ENCODE results near the gene LRRC8E. TPM values are rescaled to one million over a fixed set of nuclear protein-coding genes. Genes with fewer than 3 reads are reported as not detected.
A peak's percentile ranks its signal among the peaks of the same experiment; 100 is the strongest.

Gene LRRC8E
- polyA plus RNA-seq, 4 donors, result 0.27 to 0.71 (median 0.60) TPM

- peaks cover 2 to 48% (median 8%) of the 10 kb centered on the region in 3 donors for H3K4me1 ChIP-seq (ENCODE audit: control insufficient read depth in 3 of 3, insufficient read depth in 2 of 3, low read depth in 1 of 3, low read length in 2 of 3)
- 25 to 36% (median 34%) methylated on average over 41 to 42 of the region's 42 CpGs for WGBS, 3 donors
- DNase-seq, result peak; percentile 55 to 62
- H3K36me3 ChIP-seq (ENCODE audit: control insufficient read depth in 3 of 3, insufficient read depth in 2 of 3, low read depth in 1 of 3, low read length in 3 of 3), result peaks cover 4 to 24% (median 8%) of the 10 kb centered on the region in 3 donors
- peak overlapping the region in 2 of 3 donors; percentile 93 to 96 for H3K27ac ChIP-seq (ENCODE audit: low read depth in 1 of 3, low read length in 2 of 3)
- no peaks in the 10 kb centered on the region for H3K9me3 ChIP-seq (ENCODE audit: control insufficient read depth in 2 of 2, insufficient read depth in 1 of 2, low read depth in 1 of 2, low read length in 1 of 2)
- H3K27me3 ChIP-seq (ENCODE audit: control insufficient read depth in 3 of 3, insufficient read depth in 3 of 3, low read length in 3 of 3), result peaks cover 0 to 50% (median 20%) of the 10 kb centered on the region in 3 donors
- no peak for FAIRE-seq
- H3K4me3 ChIP-seq (ENCODE audit: low read depth in 1 of 3, low read length in 3 of 3), result peak overlapping the region in 2 of 3 donors; percentile 67 to 77
Observed at GRCh38 chr19:7918615-7919421, 30.5 kb downstream of the LRRC8E start.

- Histone ChIP-seq H3K4me3 (ENCODE audit: low read depth in 1 of 3, low read length in 3 of 3) (peak within 1 kb of the TSS; percentile 51 to 77 (median 67)), H3K27me3 (ENCODE audit: control insufficient read depth in 3 of 3, insufficient read depth in 3 of 3, low read length in 3 of 3) (peaks cover 0 to 44% (median 20%) of the 10 kb centered on the region in 3 donors), H3K9me3 (ENCODE audit: control insufficient read depth in 2 of 2, insufficient read depth in 1 of 2, low read depth in 1 of 2, low read length in 1 of 2) (no peaks in the 10 kb centered on the region), H3K4me1 (ENCODE audit: control insufficient read depth in 3 of 3, insufficient read depth in 2 of 3, low read depth in 1 of 3, low read length in 2 of 3) (peaks cover 2 to 50% (median 8%) of the 10 kb centered on the region in 3 donors), H3K27ac (ENCODE audit: low read depth in 1 of 3, low read length in 2 of 3) (peak within 1 kb of the TSS; percentile 78 to 96 (median 93)), H3K36me3 (ENCODE audit: control insufficient read depth in 3 of 3, insufficient read depth in 2 of 3, low read depth in 1 of 3, low read length in 3 of 3) (peaks cover 4 to 26% (median 8%) of the 10 kb centered on the region in 3 donors)
- WGBS, 3 donors, result 2 to 6% (median 5%) methylated on average over 52 to 62 of the region's 62 CpGs
- DNase-seq (peak; percentile 93 to 99), FAIRE-seq (no peak)
Observed at GRCh38 chr19:7919610-7920518, 31.6 kb downstream of the LRRC8E start, which contains the start of gene SNAPC2. Gene SNAPC2, plus strand, starts transcription at chr19:7920338. Its CDS starts 29 bp downstream, at chr19:7920367.

- Histone ChIP-seq H3K4me1 (ENCODE audit: control insufficient read depth in 3 of 3, insufficient read depth in 2 of 3, low read depth in 1 of 3, low read length in 2 of 3) (peaks cover 2 to 46% (median 8%) of the 10 kb centered on the region in 3 donors), H3K9me3 (ENCODE audit: control insufficient read depth in 2 of 2, insufficient read depth in 1 of 2, low read depth in 1 of 2, low read length in 1 of 2) (no peaks in the 10 kb centered on the region), H3K4me3 (ENCODE audit: low read depth in 1 of 3, low read length in 3 of 3) (peak overlapping the region; percentile 51 to 77 (median 67)), H3K27ac (ENCODE audit: low read depth in 1 of 3, low read length in 2 of 3) (peak overlapping the region; percentile 78 to 96 (median 93)), H3K36me3 (ENCODE audit: control insufficient read depth in 3 of 3, insufficient read depth in 2 of 3, low read depth in 1 of 3, low read length in 3 of 3) (peaks cover 4 to 26% (median 8%) of the 10 kb centered on the region in 3 donors), H3K27me3 (ENCODE audit: control insufficient read depth in 3 of 3, insufficient read depth in 3 of 3, low read length in 3 of 3) (peaks cover 0 to 36% (median 16%) of the 10 kb centered on the region in 3 donors)
- DNase-seq (peak; percentile 96 to 98), FAIRE-seq (no peak)
- 0 to 2% (median 1%) methylated on average over 32 to 62 of the region's 62 CpGs for WGBS, 3 donors
Observed at GRCh38 chr19:7920519-7921301, 32.4 kb downstream of the LRRC8E start.

- Histone ChIP-seq H3K27ac (ENCODE audit: low read depth in 1 of 3, low read length in 2 of 3) (peak overlapping the region; percentile 59 to 80 (median 68)), H3K4me1 (ENCODE audit: control insufficient read depth in 3 of 3, insufficient read depth in 2 of 3, low read depth in 1 of 3, low read length in 2 of 3) (peaks cover 2 to 45% (median 8%) of the 10 kb centered on the region in 3 donors), H3K4me3 (ENCODE audit: low read depth in 1 of 3, low read length in 3 of 3) (peak overlapping the region; percentile 13 to 53 (median 47)), H3K27me3 (ENCODE audit: control insufficient read depth in 3 of 3, insufficient read depth in 3 of 3, low read length in 3 of 3) (peaks cover 0 to 28% (median 13%) of the 10 kb centered on the region in 3 donors), H3K9me3 (ENCODE audit: control insufficient read depth in 2 of 2, insufficient read depth in 1 of 2, low read depth in 1 of 2, low read length in 1 of 2) (no peaks in the 10 kb centered on the region), H3K36me3 (ENCODE audit: control insufficient read depth in 3 of 3, insufficient read depth in 2 of 3, low read depth in 1 of 3, low read length in 3 of 3) (peaks cover 4 to 26% (median 8%) of the 10 kb centered on the region in 3 donors)
- 58 to 63% (median 59%) methylated on average over 16 to 17 of the region's 17 CpGs for WGBS, 3 donors
- no peak for DNase-seq
- no peak for FAIRE-seq
Observed at GRCh38 chr19:7921302-7921966, 33.1 kb downstream of the LRRC8E start.

GRCh38 chr19:7921967-7922835 lies 33.9 kb downstream of the LRRC8E start:
- DNase-seq (no peak), FAIRE-seq (no peak)
- Histone ChIP-seq H3K4me3 (ENCODE audit: low read depth in 1 of 3, low read length in 3 of 3) (no peak overlapping the region), H3K27me3 (ENCODE audit: control insufficient read depth in 3 of 3, insufficient read depth in 3 of 3, low read length in 3 of 3) (peaks cover 0 to 24% (median 10%) of the 10 kb centered on the region in 3 donors), H3K27ac (ENCODE audit: low read depth in 1 of 3, low read length in 2 of 3) (no peak overlapping the region), H3K9me3 (ENCODE audit: control insufficient read depth in 2 of 2, insufficient read depth in 1 of 2, low read depth in 1 of 2, low read length in 1 of 2) (no peaks in the 10 kb centered on the region), H3K36me3 (ENCODE audit: control insufficient read depth in 3 of 3, insufficient read depth in 2 of 3, low read depth in 1 of 3, low read length in 3 of 3) (peaks cover 4 to 34% (median 8%) of the 10 kb centered on the region in 3 donors), H3K4me1 (ENCODE audit: control insufficient read depth in 3 of 3, insufficient read depth in 2 of 3, low read depth in 1 of 3, low read length in 2 of 3) (peaks cover under 1 to 45% (median 7%) of the 10 kb centered on the region in 3 donors)
- 91 to 94% (median 93%) methylated on average over 29 to 31 of the region's 31 CpGs for WGBS, 3 donors

- no peak for FAIRE-seq
- no peak overlapping the region for H3K4me3 ChIP-seq (ENCODE audit: low read depth in 1 of 3, low read length in 3 of 3)
- DNase-seq, result no peak
- 80 to 92% (median 91%) methylated on average over 8 of the region's 8 CpGs for whole genome bisulfite sequencing, 3 donors
- H3K27ac ChIP-seq (ENCODE audit: low read depth in 1 of 3, low read length in 2 of 3), result no peak overlapping the region
- peaks cover 0 to 19% (median 7%) of the 10 kb centered on the region in 3 donors for H3K27me3 ChIP-seq (ENCODE audit: control insufficient read depth in 3 of 3, insufficient read depth in 3 of 3, low read length in 3 of 3)
- peaks cover 4 to 40% (median 8%) of the 10 kb centered on the region in 3 donors for H3K36me3 ChIP-seq (ENCODE audit: control insufficient read depth in 3 of 3, insufficient read depth in 2 of 3, low read depth in 1 of 3, low read length in 3 of 3)
- no peaks in the 10 kb centered on the region for H3K9me3 ChIP-seq (ENCODE audit: control insufficient read depth in 2 of 2, insufficient read depth in 1 of 2, low read depth in 1 of 2, low read length in 1 of 2)
- H3K4me1 ChIP-seq (ENCODE audit: control insufficient read depth in 3 of 3, insufficient read depth in 2 of 3, low read depth in 1 of 3, low read length in 2 of 3), result peaks cover 0 to 43% (median 5%) of the 10 kb centered on the region in 3 donors
Observed at GRCh38 chr19:7922836-7923195, 34.5 kb downstream of the LRRC8E start.
